KMS-11 (cell line): ENCODE measurements around the gene TTYH1.
A peak's percentile ranks its signal among the peaks of the same experiment; 100 is the strongest.

ENCODE experiments used
- H2AFZ ChIP-seq: fragments of 200-600 bp; sonication (generic); 2 replicates; pipeline ENCODE4 v1.6.1; 2016; ENCODE audit warnings: antibody characterized with exemption, mixed run types, low read depth
- H3K27ac ChIP-seq: fragments of 200-600 bp; sonication (generic); 2 replicates; pipeline ENCODE4 v1.6.1; 2016; ENCODE audit warnings: mild to moderate bottlenecking, mixed run types
- H3K27me3 ChIP-seq: fragments of 200-600 bp; sonication (generic); 2 replicates; pipeline ENCODE4 v1.6.1; 2017; ENCODE audit warnings: mild to moderate bottlenecking, low read depth, mixed run types, moderate library complexity; ENCODE audit not compliant: insufficient read depth
- H3K36me3 ChIP-seq: fragments of 200-600 bp; sonication (generic); 2 replicates; pipeline ENCODE4 v1.6.1; 2017; ENCODE audit warnings: mild to moderate bottlenecking, mixed run types; ENCODE audit not compliant: insufficient read depth
- H3K4me1 ChIP-seq: fragments of 200-600 bp; sonication (generic); 2 replicates; pipeline ENCODE4 v1.6.1; 2016; ENCODE audit warnings: mild to moderate bottlenecking, low read depth, mixed run types; ENCODE audit not compliant: poor library complexity, severe bottlenecking
- H3K4me2 ChIP-seq: fragments of 200-600 bp; sonication (generic); 2 replicates; pipeline ENCODE4 v1.7.0; 2016; ENCODE audit warnings: mild to moderate bottlenecking, mixed run types
- H3K4me3 ChIP-seq: fragments of 200-600 bp; sonication (generic); IDR thresholded peaks from 2 replicates; pipeline ENCODE4 v1.6.1; 2017; ENCODE audit warnings: low read depth, low read length, mixed read lengths; ENCODE audit not compliant: insufficient read depth
- H3K79me2 ChIP-seq: fragments of 200-600 bp; sonication (generic); 2 replicates; pipeline ENCODE4 v1.6.1; 2016; ENCODE audit warnings: low read depth, mixed run types; ENCODE audit not compliant: insufficient read depth
- H3K9ac ChIP-seq: fragments of 200-600 bp; sonication (generic); 2 replicates; pipeline ENCODE4 v1.6.1; 2016; ENCODE audit warnings: mild to moderate bottlenecking, mixed run types
- H4K20me1 ChIP-seq: fragments of 200-600 bp; sonication (generic); 2 replicates; pipeline ENCODE4 v1.6.1; 2016; ENCODE audit warnings: mild to moderate bottlenecking, mixed run types; ENCODE audit not compliant: insufficient read depth
- CTCF ChIP-seq: fragments of 200-600 bp; sonication (generic); conservative IDR thresholded peaks from 2 replicates; pipeline ENCODE4 v1.6.1; 2017; ENCODE audit warnings: low read depth, mild to moderate bottlenecking, antibody characterized with exemption, low read length, moderate library complexity, mixed read lengths

TTYH1 gene

GRCh38 chr19:54428323-54429175, 13.3 kb downstream of the TTYH1 start:
- TF ChIP-seq CTCF, result no peak
- H3K79me2 ChIP-seq, result no peaks in the 10 kb centered on the region
- no peak overlapping the region for H3K4me2 ChIP-seq
- H3K4me3 ChIP-seq, result no peak overlapping the region
- H3K4me1 ChIP-seq, result no peaks in the 10 kb centered on the region
- H3K27ac ChIP-seq, result no peak overlapping the region
- H4K20me1 ChIP-seq, result no peaks in the 10 kb centered on the region
- H3K27me3 ChIP-seq, result peaks cover 43% of the 10 kb centered on the region
- H3K9ac ChIP-seq, result no peak overlapping the region
- H3K36me3 ChIP-seq, result no peaks in the 10 kb centered on the region
- no peak overlapping the region for H2AFZ ChIP-seq

GRCh38 chr19:54429176-54429495, 13.9 kb downstream of the TTYH1 start:
- H3K27ac ChIP-seq, result no peak overlapping the region
- no peak overlapping the region for H3K4me2 ChIP-seq
- no peak overlapping the region for H2AFZ ChIP-seq
- no peaks in the 10 kb centered on the region for H3K36me3 ChIP-seq
- no peaks in the 10 kb centered on the region for H4K20me1 ChIP-seq
- no peaks in the 10 kb centered on the region for H3K79me2 ChIP-seq
- no peak overlapping the region for H3K9ac ChIP-seq
- H3K4me1 ChIP-seq, result no peaks in the 10 kb centered on the region
- TF ChIP-seq CTCF, result no peak
- peaks cover 40% of the 10 kb centered on the region for H3K27me3 ChIP-seq
- H3K4me3 ChIP-seq, result no peak overlapping the region

DNA sequence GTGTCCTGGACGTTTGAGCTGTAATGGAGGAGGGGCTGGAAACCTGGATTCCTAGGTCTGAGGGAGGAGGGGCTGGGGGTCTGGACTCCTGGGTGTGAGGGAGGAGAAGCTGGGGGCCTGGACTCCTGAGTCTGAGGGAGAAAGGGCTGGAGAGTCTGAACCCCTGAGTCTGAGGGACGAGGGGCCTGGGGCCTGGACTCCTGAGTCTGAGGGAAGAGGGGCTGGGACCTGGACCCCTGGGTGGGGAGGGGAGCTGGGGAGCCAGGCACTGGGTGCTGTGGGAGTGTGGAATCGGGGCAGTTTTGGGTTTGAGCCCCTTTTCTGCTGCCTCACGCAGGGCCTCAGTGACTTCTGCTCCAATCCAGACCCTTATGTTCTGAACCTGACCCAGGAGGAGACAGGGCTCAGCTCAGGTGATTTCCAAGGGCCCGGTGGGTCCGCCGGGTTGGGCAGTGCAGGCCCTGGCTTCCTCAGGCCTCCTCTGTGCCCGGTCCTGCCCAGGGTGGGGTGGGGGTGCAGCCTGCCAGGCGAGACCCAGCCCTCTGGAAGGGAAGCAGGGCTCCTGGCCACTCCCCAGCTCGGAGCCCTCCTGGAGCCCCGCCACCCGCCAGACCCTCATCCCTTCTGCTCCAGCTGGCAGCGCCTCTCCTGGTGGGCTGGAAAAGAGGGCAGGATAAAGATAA, 14.4 kb downstream of the TTYH1 start:
- no peak for TF ChIP-seq CTCF
- no peak overlapping the region for H3K27ac ChIP-seq
- no peaks in the 10 kb centered on the region for H3K36me3 ChIP-seq
- no peaks in the 10 kb centered on the region for H4K20me1 ChIP-seq
- no peak overlapping the region for H2AFZ ChIP-seq
- H3K4me1 ChIP-seq, result no peaks in the 10 kb centered on the region
- no peak overlapping the region for H3K4me3 ChIP-seq
- H3K79me2 ChIP-seq, result no peaks in the 10 kb centered on the region
- peaks cover 34% of the 10 kb centered on the region for H3K27me3 ChIP-seq
- no peak overlapping the region for H3K9ac ChIP-seq
- no peak overlapping the region for H3K4me2 ChIP-seq

- Histone ChIP-seq H2AFZ (no peak overlapping the region), H3K79me2 (no peaks in the 10 kb centered on the region), H3K4me1 (no peaks in the 10 kb centered on the region), H3K27ac (no peak overlapping the region), H3K4me2 (peak overlapping the region; percentile 42; the same call in 1 of the 2 replicates), H3K27me3 (peaks cover 28% of the 10 kb centered on the region), H3K36me3 (no peaks in the 10 kb centered on the region), H3K4me3 (no peak overlapping the region), H3K9ac (no peak overlapping the region), H4K20me1 (no peaks in the 10 kb centered on the region)
- TF ChIP-seq CTCF, result no peak
Observed at GRCh38 chr19:54430306-54431254, 15.3 kb downstream of the TTYH1 start.
